GM19455 (cell line): ENCODE results near the gene RNF207.

Experiments used
- ATAC-seq: cut with Tn5 transposase; IDR thresholded peaks from one replicate; pipeline ENCODE4 v1.9.1; 2021; ENCODE audit not compliant: unreplicated experiment

Gene RNF207

DNA sequence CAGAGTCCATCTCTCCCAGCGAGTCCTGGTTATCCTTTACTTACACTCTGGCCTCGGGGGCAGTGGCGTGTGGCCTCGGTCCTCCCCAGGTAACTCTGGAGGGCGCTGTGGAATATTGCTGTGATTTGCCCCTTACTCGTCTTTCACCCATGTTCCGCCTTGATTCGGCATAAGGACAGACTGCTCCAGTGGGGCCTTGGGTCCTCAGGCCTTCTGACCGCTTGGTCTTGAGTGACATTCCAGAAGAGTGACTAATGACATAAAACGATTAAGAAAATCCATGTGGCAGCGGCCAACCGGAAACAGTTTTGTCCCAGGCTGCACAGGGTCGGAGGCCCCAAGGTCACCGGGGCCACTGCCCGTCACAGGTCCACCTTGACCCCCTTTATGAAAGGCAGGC lies 18.8 kb downstream of the RNF207 start:
- no peak for ATAC-seq

DNA sequence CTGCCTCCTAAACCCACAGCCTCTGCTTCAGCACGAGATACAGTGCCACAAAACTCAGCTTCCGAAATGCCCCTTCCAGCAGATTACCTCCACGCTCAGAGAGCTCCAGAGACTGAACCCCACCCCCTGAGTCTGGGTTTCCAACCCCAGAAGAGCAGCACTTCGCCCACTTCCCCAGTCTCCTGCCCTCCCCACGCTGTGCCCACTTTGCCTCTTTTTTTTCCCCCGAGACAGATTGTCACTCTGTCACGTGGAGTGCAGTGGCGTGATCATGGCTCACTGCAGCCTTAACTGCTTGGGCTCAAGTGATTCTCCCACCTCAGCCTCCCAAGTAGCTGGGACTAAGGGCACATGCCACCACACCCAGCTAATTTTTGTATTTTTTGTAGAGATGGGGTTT lies 19.7 kb downstream of the RNF207 start:
- ATAC-seq, result no peak

DNA sequence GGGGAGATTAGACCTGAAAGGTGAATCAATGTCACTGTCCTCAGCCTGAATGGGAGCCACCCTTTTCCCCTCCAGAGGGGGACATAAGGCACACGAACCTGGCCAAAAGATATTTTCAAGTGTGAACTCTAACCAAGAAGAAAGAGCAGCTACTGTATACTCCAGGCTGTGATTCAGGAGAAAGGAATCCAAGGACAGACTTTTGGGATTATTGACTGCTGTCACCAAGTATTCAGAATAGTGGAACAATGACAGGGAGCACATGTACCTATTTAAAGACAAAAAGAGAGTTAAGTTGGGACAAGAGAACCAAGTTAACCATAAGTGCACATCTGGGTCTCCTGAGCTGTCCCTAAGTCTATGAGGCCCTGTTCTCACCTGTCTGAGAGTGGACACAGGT lies 27.5 kb downstream of the RNF207 start:
- no peak for ATAC-seq

DNA sequence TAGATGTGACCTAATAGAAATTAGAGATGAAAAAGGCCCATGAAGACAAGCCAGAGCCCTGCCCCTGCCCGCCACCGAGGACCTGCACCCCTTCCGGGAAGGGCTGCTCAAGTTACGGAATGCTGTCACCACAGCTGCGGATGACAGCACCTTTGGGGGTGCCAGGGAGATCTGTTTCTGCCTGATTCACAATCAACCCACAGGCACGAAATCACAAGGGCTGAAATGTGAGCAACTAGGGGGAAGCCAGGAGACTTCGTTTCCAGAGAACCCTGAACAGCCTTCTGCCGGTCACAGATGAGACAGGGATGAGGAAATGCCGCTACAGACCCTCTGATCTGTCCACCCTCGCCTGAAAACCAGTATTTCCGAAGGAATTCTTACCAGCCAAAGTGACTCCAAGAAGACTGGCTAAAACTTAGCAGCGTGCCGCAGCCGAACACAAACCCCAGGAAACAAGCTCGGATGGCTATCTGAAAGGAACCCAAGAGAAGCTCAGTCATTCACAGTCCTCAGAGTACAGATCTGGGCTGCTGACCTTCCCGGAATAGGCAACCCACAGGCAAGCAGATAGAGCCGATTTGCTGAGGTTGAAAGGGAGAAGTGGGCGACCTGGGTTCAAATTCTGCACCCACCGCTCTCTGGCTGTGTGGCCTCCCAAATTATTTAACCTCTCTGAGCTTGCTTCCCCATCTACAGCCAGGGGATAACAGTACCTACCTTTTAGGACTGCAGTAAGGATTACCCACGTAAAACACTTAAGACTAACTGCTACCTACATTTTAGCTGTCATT lies 28.8 kb downstream of the RNF207 start:
- ATAC-seq, result no peak

DNA sequence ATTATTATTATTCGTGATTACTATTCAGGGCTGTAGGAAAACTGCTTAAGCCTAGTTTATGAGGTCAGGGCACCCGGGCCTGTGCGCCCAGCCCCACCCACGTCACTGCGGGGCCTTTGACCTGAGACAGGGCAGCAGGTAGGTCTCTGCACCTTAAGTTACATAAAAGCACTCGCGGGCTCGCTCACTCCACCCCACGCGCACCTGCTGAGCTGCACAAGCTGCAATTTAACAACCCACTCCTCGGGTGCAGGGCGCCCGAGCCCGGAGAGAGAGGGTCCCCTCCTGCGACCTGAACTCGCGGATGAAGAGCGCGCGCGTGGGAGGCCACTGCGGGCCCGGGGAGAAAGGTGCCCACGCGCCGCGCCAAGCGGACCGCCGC lies 29.4 kb downstream of the RNF207 start:
- ATAC-seq, result peak; percentile 31

DNA sequence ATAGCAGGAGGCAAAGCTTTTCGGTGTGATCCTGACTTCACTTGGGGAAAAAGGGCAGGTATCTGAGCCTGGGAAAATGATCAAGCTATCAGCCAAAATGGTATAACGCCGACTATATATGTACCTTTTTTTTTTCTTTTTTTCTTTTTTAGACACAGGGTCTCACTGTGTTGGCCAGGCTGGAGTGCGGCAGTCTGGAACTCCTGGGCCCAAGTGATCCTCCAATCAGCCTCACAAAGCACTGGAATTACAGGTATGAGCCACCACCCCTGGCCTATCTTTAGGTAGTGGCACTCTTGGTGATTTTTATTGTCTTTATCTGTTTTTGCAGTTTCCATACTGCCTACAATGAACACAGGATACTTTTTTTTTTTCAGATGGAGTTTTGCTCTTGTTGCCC lies 31.2 kb downstream of the RNF207 start:
- ATAC-seq, result no peak

DNA sequence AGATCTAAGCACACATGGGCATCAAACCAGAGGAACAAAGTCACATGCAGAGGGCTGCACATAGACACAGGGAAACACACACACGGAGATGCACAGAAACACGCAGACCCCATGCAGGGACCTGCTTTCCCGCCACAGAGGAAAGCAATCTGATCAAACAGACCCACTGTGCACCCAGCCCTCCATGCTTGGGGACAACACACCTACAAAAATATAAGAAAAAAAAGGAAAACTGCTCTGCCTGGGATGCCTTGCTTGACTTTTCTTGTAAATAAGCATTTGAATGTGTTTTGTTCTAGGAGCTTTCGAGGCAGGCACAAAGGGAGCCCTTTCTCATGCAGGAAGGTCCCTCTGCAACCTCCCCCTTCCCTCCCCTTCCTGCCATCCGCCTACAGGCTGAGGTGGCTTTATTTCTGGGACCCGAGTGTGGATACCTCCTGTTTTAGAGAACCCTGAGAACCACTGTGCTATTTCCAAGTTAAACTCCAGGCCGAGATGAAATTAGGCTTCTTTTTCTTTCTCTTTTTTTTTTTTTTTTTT lies 33.4 kb downstream of the RNF207 start:
- no peak for ATAC-seq

DNA sequence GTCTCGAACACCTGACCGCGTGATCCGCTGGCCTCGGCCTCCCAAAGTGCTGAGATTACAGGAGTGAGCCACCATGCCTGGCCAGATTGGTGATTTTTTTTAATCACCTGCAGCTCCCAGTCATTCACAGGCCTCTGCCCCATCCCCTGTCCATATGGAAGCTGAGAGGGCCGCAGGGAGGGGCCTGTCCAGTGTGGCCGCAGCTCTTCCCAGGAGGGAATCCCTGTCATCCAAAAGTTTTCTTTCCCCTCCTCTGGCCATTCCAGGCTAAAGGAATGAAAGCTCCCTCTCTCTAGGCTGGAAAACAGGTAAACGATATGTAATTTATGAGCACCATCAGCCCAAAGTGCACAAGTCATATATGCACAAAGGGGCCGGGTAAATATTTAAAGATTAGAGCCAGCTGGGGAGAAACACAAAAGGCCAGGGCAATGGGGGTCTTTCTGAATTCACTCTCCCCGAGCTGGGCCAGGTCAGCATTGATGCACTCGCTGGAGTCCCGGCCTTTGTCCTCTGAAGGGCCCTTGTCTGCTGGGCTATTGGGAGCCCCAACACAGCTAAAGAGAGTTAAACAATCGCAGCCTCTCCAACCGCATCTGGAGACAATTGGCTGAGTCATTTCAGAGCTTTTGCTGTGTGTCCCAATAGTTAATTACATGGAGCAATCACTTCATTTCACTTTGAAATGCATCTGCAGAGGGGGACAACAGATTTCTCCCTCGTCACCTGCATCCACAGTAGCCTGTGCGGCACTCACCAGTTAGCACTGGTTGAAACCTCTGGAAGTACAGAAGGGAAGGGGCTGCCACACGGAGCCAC lies 34.2 kb downstream of the RNF207 start:
- no peak for ATAC-seq

DNA sequence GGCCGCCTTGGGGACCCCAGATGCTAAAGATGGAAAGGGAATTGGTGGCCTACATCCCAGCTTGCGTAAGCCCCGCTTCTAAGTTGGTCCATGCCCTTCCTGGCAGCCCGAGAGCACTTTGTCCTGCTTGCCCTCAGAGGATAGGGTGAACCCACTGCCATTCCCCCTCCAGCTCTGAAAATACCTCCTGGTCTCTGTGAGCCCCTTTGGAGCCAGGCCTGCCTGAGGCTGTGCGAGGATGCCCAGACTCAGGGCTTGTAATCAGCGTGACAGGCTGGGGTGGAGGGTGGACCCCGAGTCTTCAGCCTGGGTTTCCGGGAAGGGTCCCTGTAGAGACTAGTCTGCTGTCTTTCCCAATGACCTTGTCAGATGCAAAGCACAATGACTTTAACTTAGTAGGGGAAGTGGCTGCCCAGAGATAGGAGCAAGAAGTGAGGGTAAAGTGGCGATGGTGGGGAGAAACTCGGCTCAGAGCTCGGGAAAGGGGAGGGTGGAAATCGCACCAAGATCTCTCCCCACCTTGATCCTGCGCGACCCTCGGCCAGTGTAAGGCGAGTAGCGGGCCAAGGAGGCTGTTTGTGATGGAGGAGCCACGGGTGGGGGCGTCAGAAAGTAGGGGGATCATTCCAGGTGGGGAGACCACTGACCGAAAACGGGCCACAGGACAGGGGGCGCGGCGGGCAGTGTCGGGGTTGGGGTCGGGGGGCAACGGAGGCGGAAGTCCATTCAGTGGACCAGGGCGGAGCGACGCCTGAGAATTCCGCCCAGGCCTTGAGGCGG lies 35.4 kb downstream of the RNF207 start:
- ATAC-seq, result no peak

DNA sequence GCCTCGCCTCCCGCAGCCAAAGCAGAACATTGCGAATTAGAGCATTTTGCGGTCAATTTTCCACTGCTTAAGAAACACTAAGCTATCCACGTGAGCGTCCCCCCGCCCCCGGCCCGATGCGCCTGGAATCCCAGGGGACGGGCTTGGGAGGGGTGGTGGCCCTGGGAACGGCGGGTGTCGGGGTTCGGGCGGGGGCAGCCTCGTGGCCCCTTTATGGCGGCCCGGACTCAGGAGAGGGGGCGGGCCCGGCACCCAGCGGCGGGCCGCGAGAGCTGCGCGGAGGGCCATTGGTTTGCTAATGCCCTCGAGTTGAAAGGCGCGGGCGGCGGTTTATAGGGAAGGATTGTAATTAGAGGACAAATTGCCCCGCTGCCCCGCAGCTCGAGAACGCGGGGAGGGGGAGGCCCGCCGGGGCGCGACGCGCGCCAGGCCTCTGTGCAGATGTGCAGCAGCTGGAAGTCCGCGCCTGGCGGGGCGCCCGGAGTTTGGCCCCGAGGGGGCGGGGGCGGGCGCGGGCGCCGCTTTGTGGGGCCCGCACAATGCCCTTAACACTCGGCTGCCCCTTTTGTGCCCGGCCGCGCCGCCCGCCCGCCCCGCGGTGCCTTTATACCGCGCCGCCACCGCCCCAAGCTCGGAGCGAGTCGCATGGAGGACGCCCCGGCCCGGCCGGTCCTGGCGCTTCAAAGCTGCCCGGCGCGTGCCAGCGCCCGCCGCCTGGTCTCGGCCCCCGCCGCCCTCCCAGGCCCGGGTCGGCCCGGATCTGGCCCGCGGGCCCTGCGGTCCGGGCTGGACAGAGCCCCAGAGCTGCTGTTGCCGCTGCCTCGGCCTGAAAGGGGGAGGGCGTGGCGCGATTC lies 36.2 kb downstream of the RNF207 start:
- no peak for ATAC-seq

DNA sequence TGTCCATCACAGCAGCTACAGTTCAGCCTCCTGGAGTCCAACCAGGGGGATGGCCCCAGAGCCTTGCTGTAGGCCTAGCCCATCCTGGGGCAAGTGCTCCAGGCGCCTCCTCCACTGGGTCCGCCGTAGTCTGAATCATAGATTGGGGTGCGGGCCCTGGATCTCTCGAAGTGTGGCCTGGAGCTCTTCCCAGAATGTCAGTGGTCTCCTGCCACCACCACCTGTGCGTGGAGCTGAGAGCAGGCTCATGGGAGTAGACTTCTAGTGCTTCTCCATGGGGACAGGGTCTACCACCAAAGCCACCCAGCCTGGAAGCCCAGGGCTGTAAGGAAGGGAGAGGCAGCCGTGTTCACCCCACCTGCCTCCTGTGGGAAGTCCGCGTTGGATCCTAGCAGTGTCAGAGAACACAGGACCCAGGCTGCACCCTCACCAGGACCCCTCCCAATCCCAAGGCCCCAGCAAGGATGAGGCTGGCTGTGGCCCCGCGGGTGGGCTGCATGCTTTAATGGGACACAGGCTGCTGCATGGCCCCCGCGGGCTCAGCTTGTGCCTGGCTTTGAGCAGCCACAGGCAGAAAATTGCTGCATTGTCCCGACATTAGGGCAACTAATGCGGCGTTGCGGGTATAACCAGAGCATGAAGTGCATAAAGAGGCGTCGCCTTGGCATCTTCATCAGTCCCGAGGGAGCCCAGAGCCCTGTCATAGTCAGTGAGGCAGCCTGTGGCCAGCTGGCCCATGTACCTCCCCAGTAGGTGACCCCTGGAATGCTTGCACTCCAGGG lies 37.3 kb downstream of the RNF207 start:
- no peak for ATAC-seq

DNA sequence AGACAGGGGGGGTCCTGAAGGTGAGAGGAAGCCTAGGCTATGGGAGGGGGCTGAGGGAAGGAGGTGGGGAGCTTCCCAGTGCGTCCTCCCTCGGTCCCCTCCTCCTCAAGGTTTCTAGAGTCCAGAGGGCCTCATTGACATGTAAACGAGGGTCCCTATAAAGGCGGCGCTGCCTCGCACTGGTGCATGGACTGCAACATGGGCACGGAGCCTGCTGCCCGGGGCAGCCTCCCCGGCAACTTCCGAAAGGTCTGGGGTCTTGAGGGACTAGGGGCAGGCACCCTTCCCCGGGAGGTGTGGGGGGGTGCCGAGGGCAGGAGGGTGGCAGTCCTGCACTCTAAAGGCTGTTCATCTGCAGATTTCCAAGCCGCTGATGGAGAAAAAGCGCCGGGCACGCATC lies 38.1 kb downstream of the RNF207 start, which contains the start of gene HES3:
Gene HES3, plus strand, starts transcription at position 187 of the 400 bp plus-strand sequence. Its CDS starts 187 bp downstream, at position 374.
- no peak for ATAC-seq

DNA sequence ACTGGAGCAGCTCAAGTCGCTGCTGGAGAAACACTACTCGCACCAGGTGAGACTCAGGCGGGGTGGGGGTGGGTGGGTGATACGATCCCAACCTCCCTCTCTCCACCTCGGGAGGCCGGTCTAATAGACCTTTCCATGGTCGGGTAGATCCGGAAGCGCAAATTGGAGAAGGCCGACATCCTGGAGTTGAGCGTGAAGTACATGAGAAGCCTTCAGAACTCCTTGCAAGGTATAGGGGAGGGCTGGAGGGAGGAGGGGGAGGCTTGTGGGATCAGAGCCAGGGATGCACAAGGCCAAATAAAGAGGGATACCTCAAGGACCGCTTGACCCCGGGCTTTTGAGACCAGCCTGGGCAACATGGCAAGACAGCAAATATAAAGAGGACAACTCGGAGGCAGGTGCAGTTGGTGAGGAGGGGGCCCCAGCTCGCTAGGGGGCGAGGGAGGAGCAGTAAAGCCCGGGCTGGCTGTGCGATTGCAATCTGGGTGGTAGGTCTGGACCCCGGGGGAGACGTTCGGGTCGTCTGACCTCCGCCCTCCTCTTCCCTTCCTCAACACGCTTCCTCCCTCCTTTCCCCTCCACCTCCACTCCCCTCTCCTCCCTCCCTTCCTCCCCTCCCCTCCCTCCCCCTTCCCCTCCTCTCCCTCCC lies 38.6 kb downstream of the RNF207 start:
- ATAC-seq, result no peak

DNA sequence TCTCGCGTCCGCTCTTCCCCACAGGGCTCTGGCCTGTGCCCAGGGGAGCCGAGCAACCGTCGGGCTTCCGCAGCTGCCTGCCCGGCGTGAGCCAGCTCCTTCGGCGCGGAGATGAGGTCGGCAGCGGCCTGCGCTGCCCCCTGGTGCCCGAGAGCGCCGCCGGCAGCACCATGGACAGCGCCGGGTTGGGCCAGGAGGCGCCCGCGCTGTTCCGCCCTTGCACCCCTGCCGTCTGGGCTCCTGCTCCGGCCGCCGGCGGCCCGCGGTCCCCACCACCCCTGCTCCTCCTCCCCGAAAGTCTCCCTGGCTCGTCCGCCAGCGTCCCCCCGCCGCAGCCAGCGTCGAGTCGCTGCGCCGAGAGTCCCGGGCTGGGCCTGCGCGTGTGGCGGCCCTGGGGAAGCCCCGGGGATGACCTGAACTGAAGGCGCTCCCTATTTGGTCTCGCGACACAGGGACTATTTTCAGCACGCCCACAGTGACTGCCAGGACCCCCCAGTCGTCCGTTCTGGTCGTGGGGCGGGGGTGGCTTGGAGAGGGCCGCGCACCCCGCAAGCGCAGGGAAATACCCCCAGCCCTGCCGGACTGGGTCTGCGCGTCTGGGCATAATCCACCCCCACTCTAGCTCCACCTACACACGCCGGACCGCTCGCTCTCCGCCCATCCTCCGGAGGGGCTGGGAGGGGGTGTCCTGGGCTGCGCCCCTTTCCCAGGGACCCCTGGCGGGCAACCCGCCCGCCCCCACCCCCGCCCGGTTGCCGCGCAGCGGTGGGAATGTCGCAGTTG lies 39.4 kb downstream of the RNF207 start:
- ATAC-seq, result peak; percentile 50

DNA sequence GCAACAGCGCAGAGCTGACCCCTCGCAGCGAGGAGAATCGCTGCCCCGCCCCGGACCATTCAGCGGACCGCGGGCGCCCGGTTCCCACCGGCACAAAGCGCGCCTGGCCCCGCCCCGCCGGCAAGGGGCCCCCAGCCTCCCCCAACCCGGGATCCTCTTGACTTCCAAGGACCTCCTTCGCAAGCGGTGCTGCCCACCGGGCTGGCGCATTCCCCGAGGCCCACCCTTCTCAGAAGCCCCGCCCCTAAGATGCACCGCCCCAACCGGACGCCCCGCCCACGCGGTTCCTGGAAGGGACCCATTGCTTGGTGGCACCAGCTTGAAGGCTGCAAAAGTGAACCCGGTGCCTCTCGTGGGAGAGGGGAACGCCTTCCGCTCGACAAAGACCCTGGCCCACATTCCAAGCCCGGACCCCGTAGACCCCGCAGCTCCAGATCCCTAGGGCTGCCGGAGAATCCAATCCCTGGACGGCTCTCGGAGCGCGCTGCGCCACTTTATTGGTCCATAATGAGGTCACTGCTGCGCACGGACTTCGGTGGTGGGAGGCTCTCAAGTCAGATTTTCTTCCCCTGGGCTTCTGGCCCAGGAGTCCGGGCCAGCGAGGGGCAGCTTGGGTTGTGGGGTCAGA lies 40.1 kb downstream of the RNF207 start:
- ATAC-seq, result no peak

DNA sequence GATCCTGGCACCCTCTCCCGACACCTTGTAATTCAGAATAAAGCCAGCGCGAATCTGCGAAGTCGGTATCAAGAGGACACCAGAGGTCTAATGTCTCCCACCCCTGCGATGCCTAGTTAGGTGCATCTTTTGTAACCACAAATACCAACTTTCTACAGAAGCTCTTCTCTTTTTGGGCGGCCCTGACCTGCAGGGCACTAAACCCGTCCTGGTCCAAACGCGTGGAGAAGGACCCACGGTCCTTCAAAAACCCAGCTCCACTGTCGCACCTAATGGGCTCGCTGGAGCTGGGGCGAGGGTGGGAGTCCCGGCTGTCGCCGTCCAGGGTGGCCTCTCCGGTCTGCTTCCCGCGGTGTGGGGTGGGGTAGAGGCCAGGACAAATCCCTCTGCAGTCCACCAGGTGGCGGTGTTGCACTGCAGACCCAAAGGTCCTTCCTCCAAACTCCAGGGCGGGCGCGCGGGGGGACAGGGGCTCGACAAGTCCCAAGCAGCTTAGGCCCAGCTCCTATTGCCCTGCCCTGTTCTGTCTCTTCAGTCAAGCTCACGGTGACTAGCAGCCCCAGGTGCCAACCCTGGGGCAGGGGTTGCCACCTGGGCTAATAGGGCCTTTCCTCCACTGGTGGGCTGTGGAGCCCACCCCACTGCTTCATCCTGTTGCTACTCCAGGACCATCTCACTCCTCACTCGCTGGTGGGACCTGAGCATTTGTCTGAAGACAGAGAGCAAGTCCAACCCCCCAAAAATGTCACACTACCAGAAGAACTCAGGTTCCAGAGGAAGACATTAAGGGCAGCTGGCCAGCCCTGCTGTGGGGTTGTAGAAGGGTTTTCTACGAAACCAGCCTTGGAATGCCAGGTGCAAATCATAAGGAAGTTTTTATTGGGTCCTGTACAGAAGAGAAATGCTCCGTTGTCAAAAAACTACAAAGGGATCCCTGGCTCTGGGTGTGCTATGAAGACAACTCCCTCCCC lies 40.9 kb downstream of the RNF207 start:
- no peak for ATAC-seq

DNA sequence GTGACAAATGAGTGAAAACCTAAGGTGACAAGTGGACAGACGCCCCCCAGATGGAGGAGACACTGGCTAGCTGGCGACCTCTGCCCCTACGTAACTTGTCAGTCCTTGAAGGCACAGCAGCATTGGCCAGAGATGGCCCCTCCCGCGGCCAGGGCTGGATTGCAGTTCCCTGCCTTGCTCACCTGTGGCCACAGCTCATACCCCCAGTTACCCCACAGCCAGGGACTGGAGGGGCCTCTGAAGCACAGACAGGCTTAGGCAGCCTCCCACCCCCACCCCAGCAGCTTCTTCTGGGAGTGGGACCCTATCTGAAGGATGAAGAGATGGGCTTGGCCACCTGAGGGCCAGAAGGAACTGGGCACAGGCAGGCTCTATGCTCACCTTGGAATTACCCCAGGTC lies 41.7 kb downstream of the RNF207 start:
- no peak for ATAC-seq
